Measurements from ENCODE around the gene C1orf174.

C1orf174 gene

DNA sequence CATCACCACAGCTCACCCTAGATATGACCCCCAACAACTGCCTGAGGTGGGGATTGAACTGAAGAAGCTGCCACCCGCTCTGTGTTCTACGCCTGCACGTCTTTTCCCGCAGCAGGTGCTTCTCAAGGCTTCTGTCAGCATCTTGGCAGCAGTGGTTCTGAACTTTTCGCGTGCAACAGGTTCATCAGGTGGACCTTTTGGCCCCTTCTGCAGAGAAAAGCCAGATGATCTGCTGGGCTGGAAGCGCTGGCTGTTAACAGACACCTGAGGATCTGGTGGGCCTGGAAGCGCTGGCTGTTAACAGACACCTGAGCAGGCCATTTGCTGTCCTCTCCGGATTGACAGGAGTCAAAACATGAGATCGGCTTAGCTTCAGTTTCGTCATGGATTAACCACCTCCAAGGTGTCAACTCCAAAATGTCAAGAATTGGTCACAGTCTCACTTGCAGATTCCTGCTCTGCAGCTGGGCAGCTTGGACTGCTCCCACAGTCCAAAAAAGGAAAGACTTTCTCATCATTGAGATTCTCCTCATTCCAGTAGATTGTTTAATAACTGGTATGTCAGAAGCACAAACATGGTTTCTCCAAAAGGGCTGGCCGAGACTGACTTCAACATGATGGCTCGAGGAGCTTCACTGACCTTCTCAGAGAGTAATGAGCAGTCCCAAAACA is 4.7 kb downstream of the C1orf174 start:
- no peak for DNase-seq (ENCODE audit: low spot score)

GRCh38 chr1:3894626-3895278 is 5.3 kb downstream of the C1orf174 start:
- DNase-seq (ENCODE audit: low spot score) = no peak

DNA sequence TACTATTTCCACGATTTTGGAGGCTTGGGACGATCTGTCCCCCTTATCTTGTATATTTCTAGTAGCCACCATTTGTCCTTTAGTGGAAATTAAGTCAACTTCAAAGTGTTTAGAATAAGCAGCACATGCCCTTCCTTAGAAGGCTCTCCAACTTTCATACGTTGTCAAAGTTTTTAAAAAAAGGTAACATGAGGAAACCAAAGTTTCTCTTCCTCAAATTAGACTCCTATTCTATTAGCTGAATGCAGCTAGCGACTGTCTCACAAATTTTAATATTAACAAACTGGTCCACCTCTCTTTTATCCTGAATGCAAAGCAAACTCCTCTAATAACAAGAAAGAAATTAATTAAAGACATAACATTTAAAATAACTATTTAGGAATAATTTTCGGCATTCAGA is 6.9 kb downstream of the C1orf174 start:
- no peak for DNase-seq (ENCODE audit: low spot score)

- DNase-seq (ENCODE audit: low spot score) = no peak
These were observed 7.3 kb downstream of the C1orf174 start for GRCh38 chr1:3892748-3893147.

DNA sequence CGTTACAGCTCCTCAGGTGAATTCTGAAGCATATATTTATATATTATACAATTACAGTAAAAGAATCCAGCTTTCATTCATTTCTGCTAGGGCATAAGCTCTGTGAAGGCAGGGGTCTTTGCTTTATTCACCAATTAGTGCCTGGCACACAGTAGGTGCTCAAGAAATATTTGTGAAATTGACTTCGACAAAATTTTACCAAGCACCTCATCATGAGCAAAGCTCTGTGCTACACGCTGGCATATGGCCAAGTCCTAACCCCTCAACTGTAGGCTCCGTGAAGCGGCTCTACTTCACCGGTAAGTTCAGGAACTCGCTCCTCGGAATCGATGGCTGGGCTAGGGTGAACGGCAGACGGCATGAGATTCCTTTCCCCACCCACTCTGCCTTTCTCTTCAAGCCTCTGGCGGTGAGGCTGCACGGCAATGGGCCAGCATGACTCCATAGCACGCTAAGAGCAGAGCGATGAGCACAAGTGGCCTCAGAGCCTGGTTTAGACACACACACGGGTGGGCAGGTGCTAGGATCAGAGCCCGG is 8.7 kb downstream of the C1orf174 start:
- no peak for DNase-seq (ENCODE audit: low spot score)

DNA sequence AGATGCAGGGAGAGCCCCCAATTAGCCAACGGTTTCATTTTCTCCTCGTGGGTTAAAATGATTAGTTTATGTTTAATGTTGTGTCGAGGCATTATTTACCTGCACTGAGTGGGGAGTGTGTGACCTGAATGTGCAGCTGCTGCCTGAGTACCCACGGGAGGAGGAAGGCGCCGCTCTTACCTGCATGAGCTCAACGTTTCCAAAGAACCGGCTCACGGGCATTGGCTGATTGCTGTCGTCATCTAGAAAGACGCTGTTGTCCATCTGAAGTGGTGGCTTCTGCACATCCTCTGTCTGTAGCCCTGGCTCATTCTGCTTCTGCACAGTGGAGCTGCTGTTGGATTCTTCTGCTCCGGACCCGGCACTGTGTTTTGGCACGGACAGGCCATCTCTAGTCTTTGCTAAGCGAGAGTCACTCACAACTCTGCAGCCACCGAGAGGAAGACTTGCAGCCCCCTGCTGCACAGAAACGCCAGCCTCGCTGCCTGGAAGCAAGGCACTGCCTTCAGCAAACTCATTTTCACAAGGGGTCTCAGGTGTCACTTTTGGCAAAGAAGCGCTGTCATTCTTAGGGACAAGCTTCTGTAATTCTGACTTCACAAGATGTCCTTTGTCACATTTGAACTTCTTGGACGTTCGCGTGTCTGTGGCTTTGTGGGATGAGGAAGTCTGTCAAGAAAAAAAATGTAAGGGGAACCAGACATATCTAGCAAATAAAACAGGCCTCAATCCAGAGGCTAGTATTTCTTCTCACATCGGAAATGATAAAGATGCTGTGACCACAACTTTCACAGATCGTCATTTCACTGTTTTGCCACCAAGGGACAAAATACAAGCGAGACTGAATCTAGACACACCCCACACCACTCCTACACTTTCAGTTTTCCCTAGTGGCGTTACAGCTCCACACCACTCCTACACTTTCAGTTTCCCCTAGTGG is 9.4 kb downstream of the C1orf174 start:
- no peak for DNase-seq (ENCODE audit: low spot score)

DNA sequence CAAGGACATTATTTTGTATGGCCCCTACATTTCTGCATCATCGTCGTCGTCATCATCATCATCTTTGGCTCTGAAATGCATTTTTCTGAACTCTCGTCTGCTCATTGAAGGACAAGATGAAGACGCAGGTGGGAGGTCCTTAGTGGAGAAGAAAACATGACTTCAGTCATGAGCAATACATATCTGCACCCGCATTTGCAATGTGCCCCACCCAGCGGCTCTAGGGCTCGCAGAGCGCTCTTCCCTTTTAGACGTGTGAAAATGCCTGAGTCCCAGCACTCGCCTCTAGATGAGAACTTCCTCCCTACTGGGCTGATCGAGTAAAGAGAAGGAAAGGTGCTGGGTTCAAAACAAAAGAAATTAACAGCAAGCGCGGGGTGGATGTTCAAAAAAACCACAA is 10.1 kb downstream of the C1orf174 start:
- DNase-seq (ENCODE audit: low spot score) = no peak

- DNase-seq (ENCODE audit: low spot score) = no peak
These were observed 11.8 kb downstream of the C1orf174 start for GRCh38 chr1:3888301-3888700.

DNA sequence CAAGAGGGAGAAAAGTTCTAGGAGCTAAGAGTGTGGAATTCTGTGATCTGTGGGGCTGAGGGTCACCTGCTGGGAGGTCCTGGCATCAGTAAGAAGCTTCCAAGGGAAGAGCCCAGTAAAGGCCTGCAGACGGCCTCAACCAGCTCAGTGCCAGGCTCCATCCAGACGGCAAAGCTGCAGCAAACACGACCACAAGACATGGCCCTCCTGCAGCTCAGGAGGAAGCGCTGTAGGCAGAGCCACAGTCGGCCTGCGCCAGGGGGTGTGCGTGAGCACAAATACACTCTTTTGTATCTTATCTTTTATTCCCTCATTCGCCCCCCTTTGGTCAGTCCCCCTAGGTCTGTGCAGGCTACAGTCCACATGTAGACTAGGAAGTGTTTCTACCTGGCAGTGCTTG is 13.4 kb downstream of the C1orf174 start:
- DNase-seq (ENCODE audit: low spot score) = no peak

- no peak for DNase-seq (ENCODE audit: low spot score)
These were observed 13.9 kb downstream of the C1orf174 start for GRCh38 chr1:3886106-3886670.

DNA sequence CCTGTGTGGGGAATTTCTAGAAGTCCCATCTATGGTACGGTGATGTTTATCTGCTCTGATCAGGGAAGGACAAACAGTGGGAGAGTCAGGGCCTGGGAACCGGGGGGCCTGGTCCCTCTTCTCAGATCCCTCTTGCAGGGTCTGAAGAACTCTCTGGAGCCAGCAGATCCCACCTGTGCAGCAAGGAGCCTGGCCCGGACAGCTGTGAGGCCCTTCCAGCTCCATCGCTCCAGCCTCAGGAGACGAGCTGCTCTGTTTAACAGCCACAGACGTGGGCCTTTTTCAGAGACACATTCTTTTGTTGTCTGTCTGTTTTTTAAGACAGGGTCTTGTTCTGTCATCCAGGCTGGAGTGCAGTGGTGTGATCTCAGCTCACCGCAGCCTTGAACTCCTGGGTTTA is 14.5 kb downstream of the C1orf174 start:
- no peak for DNase-seq (ENCODE audit: low spot score)

GRCh38 chr1:3884966-3885365 is 15.1 kb downstream of the C1orf174 start:
- DNase-seq (ENCODE audit: low spot score) = no peak

GRCh38 chr1:3883194-3883925 is 16.7 kb downstream of the C1orf174 start:
- no peak for DNase-seq (ENCODE audit: low spot score)

DNA sequence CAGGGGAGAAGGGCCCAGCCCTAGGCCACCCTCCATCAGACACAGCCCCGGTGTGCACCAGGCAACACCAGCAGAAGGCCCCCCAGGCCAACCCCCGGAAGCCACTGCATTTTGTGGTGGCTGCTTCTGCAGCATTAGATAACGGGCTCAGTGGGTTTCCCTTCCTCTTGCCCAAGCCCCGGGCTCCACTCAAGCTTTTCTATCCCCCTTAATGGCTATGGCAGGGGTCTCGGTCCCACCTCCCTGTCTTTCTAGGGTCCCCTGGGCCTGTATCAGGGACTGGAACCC is 18.9 kb downstream of the C1orf174 start:
- no peak for DNase-seq (ENCODE audit: low spot score)

DNA sequence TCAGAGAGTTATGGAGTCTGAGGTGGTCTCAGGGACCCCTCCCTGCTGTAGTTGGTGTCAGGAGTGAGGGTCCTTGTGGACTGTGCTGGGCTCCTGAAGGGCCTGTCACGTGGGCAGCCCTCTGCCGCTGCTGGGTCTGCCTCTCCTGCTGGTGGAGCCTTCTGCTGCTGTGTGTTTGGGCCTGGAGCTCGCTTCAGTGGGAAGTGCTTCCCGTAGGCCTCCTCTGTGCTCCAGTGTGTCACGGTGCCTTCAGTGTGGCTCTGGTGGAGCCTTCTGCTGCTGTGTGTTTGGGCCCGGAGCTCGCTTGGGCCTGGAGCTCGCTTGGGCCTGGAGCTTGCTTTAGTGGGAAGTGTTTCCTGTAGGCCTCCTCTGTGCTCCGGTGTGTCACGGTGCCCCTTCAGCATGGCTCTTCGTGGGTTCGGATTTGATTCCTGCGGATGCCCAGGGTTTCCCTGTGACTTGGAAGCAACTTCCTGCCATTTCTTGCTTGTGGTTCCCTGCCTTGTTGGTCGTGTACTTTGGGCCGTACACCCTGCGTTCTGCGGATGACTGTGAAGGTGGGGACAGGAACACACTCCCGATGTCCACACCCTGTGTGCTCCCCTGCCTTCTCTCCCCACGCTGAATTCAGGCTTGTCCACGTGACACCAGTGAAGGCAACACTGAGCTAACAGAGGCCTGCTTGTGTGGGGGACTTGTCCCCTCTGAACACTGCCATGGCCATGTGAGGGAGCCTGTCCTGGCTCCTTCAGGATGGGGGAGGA is 19.5 kb downstream of the C1orf174 start:
- DNase-seq (ENCODE audit: low spot score) = no peak

DNA sequence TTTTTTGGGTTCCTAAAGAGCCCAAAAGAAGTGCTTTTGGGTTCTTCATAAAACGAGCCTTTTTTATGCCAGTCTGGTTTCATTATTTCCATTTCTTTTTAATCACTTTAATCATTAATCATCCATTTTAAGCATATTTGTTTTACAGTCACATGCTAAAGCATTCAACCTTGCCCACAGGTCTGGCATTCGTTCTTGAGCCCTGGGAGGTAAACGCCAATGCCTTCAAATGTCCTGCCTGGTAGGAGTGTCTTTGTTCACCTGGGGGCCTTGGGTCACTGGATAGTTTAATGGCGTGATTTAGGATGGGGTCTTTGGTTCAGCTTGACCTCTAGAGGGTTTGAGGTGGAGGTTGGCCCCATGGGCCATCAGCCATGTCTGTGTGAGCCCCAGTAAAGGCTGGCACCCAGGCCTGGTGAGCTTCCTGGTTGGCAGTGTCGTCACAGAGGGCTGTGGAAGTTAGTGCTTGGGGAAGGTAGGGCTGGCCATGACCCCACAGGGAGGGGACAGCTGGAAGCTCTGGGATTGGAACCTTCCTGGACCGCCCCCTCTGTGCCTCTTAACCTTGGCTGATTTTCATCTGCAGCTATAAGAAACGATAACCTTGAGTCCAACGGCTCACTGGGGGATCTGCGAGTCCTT is 20.2 kb downstream of the C1orf174 start:
- no peak for DNase-seq (ENCODE audit: low spot score)

GRCh38 chr1:3879099-3879498 is 21.0 kb downstream of the C1orf174 start:
- no peak for DNase-seq (ENCODE audit: low spot score)

- DNase-seq (ENCODE audit: low spot score) = no peak
These were observed 23.4 kb downstream of the C1orf174 start for GRCh38 chr1:3876716-3877115.

GRCh38 chr1:3874736-3875135 is 25.3 kb downstream of the C1orf174 start:
- no peak for DNase-seq (ENCODE audit: low spot score)

- no peak for DNase-seq (ENCODE audit: low spot score)
These were observed 27.5 kb downstream of the C1orf174 start for GRCh38 chr1:3872546-3872945.

DNA sequence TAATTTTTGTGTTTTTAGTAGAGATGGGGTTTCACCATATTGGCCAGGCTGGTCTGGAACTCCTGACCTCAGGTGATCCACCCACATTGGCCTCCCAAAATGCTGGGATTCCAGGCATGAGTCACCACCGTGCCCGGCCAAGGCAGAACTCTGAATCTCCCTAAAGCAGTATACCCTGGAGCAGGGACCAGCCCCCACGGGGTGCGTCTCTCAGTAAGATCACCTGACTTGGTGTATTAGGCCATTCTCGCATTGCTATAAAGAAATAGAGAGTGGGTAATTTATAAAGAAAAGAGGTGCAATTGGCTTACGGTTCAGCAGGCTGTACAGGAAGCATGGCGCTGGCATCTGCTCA is 28.6 kb downstream of the C1orf174 start:
- DNase-seq (ENCODE audit: low spot score) = no peak

All from left forelimb (tissue), 1 donor.